ENCODE data around the gene SLC16A10. TPM values are rescaled to one million over a fixed set of nuclear protein-coding genes. Genes with fewer than 3 reads are reported as not detected.

SLC16A10 gene
- total and polyA plus RNA-seq, 2 experiments from 2014 or later = 12.1 to 30.9 TPM

- no peaks in the 10 kb centered on the region for H3K27me3 Mint-ChIP-seq (ENCODE audit: insufficient read depth, low read depth, poor library complexity)
- H3K36me3 Mint-ChIP-seq (ENCODE audit: low read depth) = no peaks in the 10 kb centered on the region
- no peaks in the 10 kb centered on the region for H3K9me3 Mint-ChIP-seq
- Histone ChIP-seq H3K9me2 (ENCODE audit: insufficient read depth) (no peaks in the 10 kb centered on the region), H3K27me3 (ENCODE audit: insufficient read depth) (no peaks in the 10 kb centered on the region), H3F3A (replicated peaks; ENCODE audit: low read depth) (no peaks in the 10 kb centered on the region), H3K4me2 (no peak overlapping the region), H3K4me1 (ENCODE audit: insufficient read depth) (peaks cover 15% of the 10 kb centered on the region), H3K79me2 (replicated peaks; ENCODE audit: insufficient read depth) (no peaks in the 10 kb centered on the region), H4K20me1 (replicated peaks; ENCODE audit: insufficient read depth) (no peaks in the 10 kb centered on the region), H2AFZ (no peak overlapping the region), H3K4me3 (no peak overlapping the region), H3K27ac (ENCODE audit: low read depth) (no peak overlapping the region), H3K36me3 (ENCODE audit: insufficient read depth) (no peaks in the 10 kb centered on the region)
- H3K27ac Mint-ChIP-seq = no peak overlapping the region
- TF ChIP-seq REST (IDR thresholded peaks at IDR 0.05; ENCODE audit: unreplicated experiment) (no peak), NANOG (IDR thresholded peaks at IDR 0.05; ENCODE audit: borderline replicate concordance) (no peak)
- H3K4me3 Mint-ChIP-seq = no peak overlapping the region
- ATAC-seq (no peak), DNase-seq (ENCODE audit: low spot score) (no peak)
- peaks cover 19% of the 10 kb centered on the region for H3K4me1 Mint-ChIP-seq
These were observed 87.8 kb downstream of the SLC16A10 start for GRCh38 chr6:111175109-111175508.

- Histone ChIP-seq H2AFZ (no peak overlapping the region), H3K36me3 (ENCODE audit: insufficient read depth) (no peaks in the 10 kb centered on the region), H3K4me1 (ENCODE audit: insufficient read depth) (peaks cover 15% of the 10 kb centered on the region), H4K20me1 (replicated peaks; ENCODE audit: insufficient read depth) (no peaks in the 10 kb centered on the region), H3K27ac (ENCODE audit: low read depth) (no peak overlapping the region), H3K9me2 (ENCODE audit: insufficient read depth) (no peaks in the 10 kb centered on the region), H3K27me3 (ENCODE audit: insufficient read depth) (no peaks in the 10 kb centered on the region), H3K79me2 (replicated peaks; ENCODE audit: insufficient read depth) (no peaks in the 10 kb centered on the region), H3F3A (replicated peaks; ENCODE audit: low read depth) (no peaks in the 10 kb centered on the region), H3K4me2 (no peak overlapping the region), H3K4me3 (no peak overlapping the region)
- no peak overlapping the region; the same call in 1 of the 2 replicates for H3K27ac Mint-ChIP-seq
- no peak overlapping the region for H3K4me3 Mint-ChIP-seq
- no peaks in the 10 kb centered on the region for H3K36me3 Mint-ChIP-seq (ENCODE audit: low read depth)
- ATAC-seq = no peak
- no peaks in the 10 kb centered on the region for H3K9me3 Mint-ChIP-seq
- no peaks in the 10 kb centered on the region for H3K27me3 Mint-ChIP-seq (ENCODE audit: insufficient read depth, low read depth, poor library complexity)
- H3K4me1 Mint-ChIP-seq = peaks cover 19% of the 10 kb centered on the region
- no peak for DNase-seq (ENCODE audit: low spot score)
- TF ChIP-seq NANOG (IDR thresholded peaks at IDR 0.05; ENCODE audit: borderline replicate concordance) = no peak
- no peak for TF ChIP-seq CREB1 (CRISPR knock-in tag; IDR thresholded peaks at IDR 0.05; ENCODE audit: low read depth)
- no peak for TF ChIP-seq ZNF331 (CRISPR knock-in tag; IDR thresholded peaks at IDR 0.05; ENCODE audit: low read depth)
- TF ChIP-seq STAT1 (IDR thresholded peaks at IDR 0.05; ENCODE audit: unreplicated experiment) = no peak
- no peak for TF ChIP-seq REST (IDR thresholded peaks at IDR 0.05; ENCODE audit: unreplicated experiment)
- TF ChIP-seq CTCF (conservative IDR thresholded peaks at IDR 0.05; ENCODE audit: low read depth in 2 of 2) = no peak
- no peak for TF ChIP-seq EZH2 (IDR thresholded peaks at IDR 0.05; ENCODE audit: low read depth, unreplicated experiment)
These were observed 88.9 kb downstream of the SLC16A10 start for GRCh38 chr6:111176038-111176759.

All from GM23338 (cell line).